Breast epithelium (tissue), 4 donors: ENCODE results near the gene MRGPRD. TPM values are rescaled to one million over a fixed set of nuclear protein-coding genes. Genes with fewer than 3 reads are reported as not detected.
A peak's percentile ranks its signal among the peaks of the same experiment; 100 is the strongest.
"Not testable (repeated sequence)": the region's sequence is repeated elsewhere in the genome, so short reads cannot be mapped to it uniquely, and the experiment has no call there.

Source experiments
- DNase-seq, 2 donors: peaks; one replicate each; pipeline ENCODE4 v3.0.0-alpha.2; 2019; ENCODE audit warnings: low spot score in 2 of 2
- H3K27ac ChIP-seq, 2 donors: fragments of 200-600 bp; sonication (generic) in 1 of 2; one replicate each; pipeline ENCODE4 v1.5.1; 2016 to 2019; ENCODE audit warnings: mild to moderate bottlenecking in 1 of 2
- H3K27me3 ChIP-seq, 2 donors: fragments of 200-600 bp; sonication (generic) in 1 of 2; one replicate each; pipeline versions ENCODE4 v1.5.1 to v1.6.0; 2017 to 2019; ENCODE audit warnings: control low read depth in 1 of 2, mild to moderate bottlenecking in 1 of 2
- H3K36me3 ChIP-seq: fragments of 200-600 bp; one replicate; pipeline ENCODE4 v1.5.1; 2019
- H3K4me1 ChIP-seq, 2 donors: fragments of 200-600 bp; sonication (generic); one replicate each; pipeline ENCODE4 v1.5.1; 2016 to 2019; ENCODE audit warnings: control low read depth in 1 of 2
- H3K4me3 ChIP-seq, 3 donors: fragments of 200-600 bp; sonication (generic); 1 replicate in 2 of 3; 2 replicates in 1 of 3; pipeline ENCODE4 v1.5.1; 2016 to 2019; ENCODE audit warnings: mild to moderate bottlenecking in 3 of 3, moderate library complexity in 2 of 3
- H3K9me3 ChIP-seq, 2 donors: fragments of 200-600 bp; sonication (generic) in 1 of 2; one replicate each; pipeline ENCODE4 v1.5.1; 2016 to 2019; ENCODE audit warnings: control low read depth in 1 of 2
- POLR2A ChIP-seq: fragments of 450-650 bp; IDR thresholded peaks from one replicate; pipeline ENCODE4 v1.6.1; 2016; ENCODE audit warnings: antibody characterized with exemption, mild to moderate bottlenecking, moderate library complexity
- POLR2AphosphoS5 ChIP-seq, 3 donors: sonication (generic); formaldehyde crosslinking; IDR thresholded peaks; one replicate each; pipeline ENCODE4 v1.6.1; 2017; ENCODE audit warnings: antibody characterized with exemption in 3 of 3
- intact Hi-C: fragments of 100-400 bp; cut with DNase I; formaldehyde crosslinking; loops from one replicate; pipeline ENCODE4 v1.15.1; 2023; ENCODE audit warnings: low total_unique reads
- total RNA-seq, 3 donors: library from RNA; depleted of rRNA; stranded (reverse); fragments of >200 nt; gene quantifications; one replicate each; pipeline ENCODE4 v1.1.0, GENCODE V29; 2016
- TF ChIP-seq, protein P1 (sequence below), 3 donors: fragments of 450-650 bp; IDR thresholded peaks; one replicate each; pipeline ENCODE4 v1.5.1; 2016 to 2017; ENCODE audit warnings: antibody characterized with exemption in 3 of 3, mild to moderate bottlenecking in 3 of 3, moderate library complexity in 3 of 3

Gene MRGPRD
- total RNA-seq, 3 donors from 2014 or later = not detected

DNA sequence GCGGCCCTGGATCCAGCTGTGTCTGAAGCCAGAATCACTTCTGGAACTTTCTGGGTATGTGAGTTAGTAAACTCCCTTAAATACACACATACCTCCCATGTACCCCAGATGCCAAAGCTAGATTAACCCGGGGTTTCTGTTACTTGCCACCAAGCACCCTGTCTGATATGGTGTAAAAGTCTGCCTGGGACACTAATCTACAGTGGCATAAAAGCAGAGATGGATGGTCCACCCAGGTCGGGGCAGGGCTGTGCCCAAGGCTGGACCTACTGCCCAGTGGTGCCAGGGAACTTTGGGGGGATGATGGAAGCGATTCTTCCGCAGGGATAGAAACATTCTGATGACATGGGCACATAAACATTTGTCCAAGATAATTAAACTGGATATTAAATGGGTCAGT lies 19.6 kb upstream of the MRGPRD start:
- H3K36me3 ChIP-seq = no peaks in the 10 kb centered on the region
- H3K4me1 ChIP-seq = no peaks in the 10 kb centered on the region
- TF ChIP-seq POLR2AphosphoS5 (IDR thresholded peaks at IDR 0.05) (no peak), POLR2A (no peak)
- TF ChIP-seq, protein P1, sequence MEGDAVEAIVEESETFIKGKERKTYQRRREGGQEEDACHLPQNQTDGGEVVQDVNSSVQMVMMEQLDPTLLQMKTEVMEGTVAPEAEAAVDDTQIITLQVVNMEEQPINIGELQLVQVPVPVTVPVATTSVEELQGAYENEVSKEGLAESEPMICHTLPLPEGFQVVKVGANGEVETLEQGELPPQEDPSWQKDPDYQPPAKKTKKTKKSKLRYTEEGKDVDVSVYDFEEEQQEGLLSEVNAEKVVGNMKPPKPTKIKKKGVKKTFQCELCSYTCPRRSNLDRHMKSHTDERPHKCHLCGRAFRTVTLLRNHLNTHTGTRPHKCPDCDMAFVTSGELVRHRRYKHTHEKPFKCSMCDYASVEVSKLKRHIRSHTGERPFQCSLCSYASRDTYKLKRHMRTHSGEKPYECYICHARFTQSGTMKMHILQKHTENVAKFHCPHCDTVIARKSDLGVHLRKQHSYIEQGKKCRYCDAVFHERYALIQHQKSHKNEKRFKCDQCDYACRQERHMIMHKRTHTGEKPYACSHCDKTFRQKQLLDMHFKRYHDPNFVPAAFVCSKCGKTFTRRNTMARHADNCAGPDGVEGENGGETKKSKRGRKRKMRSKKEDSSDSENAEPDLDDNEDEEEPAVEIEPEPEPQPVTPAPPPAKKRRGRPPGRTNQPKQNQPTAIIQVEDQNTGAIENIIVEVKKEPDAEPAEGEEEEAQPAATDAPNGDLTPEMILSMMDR (IDR thresholded peaks at IDR 0.05) = no peak
- H3K9me3 ChIP-seq = no peaks in the 10 kb centered on the region
- H3K27me3 ChIP-seq = no peaks in the 10 kb centered on the region
- no peak overlapping the region for H3K4me3 ChIP-seq
- DNase-seq = peak in 1 of 2 donors; percentile 22
- intact Hi-C loops = no loop called here
- H3K27ac ChIP-seq = peak overlapping the region; percentile 79 to 89

DNA sequence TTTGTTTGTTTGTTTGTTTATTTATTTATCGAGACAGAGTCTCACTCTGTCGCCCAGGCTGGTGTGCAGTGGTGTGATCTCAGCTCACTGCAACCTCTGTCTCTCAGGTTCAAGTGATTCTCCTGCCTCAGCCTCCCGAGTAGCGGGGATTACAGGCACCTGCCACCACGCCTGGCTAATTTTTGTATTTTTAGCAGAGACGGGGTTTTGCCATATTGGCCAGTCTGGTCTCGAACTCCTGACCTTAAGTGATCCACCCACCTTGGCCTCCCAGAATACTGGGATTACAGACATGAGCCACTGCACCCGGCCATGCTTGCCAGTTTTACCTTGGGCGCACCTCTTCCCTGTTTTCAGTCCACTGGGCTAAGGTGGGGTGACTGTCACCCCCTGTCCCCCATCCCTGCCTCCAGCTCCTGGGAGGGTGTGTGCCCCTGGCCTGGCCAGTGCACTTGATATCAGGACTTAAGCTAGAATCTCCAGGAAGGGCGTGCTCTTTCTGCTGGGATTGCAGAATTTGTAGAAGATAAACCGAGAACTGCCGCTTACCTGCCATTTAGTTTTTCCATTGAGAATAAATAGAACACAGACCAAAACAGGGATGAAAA lies 19.1 kb upstream of the MRGPRD start:
- H3K36me3 ChIP-seq, H3K9me3 ChIP-seq, intact Hi-C loops, H3K27me3 ChIP-seq, H3K4me3 ChIP-seq, H3K4me1 ChIP-seq: not testable (repeated sequence)
- DNase-seq = peak in 1 of 2 donors; percentile 36
- peak overlapping the region; percentile 79 to 89 for H3K27ac ChIP-seq

DNA sequence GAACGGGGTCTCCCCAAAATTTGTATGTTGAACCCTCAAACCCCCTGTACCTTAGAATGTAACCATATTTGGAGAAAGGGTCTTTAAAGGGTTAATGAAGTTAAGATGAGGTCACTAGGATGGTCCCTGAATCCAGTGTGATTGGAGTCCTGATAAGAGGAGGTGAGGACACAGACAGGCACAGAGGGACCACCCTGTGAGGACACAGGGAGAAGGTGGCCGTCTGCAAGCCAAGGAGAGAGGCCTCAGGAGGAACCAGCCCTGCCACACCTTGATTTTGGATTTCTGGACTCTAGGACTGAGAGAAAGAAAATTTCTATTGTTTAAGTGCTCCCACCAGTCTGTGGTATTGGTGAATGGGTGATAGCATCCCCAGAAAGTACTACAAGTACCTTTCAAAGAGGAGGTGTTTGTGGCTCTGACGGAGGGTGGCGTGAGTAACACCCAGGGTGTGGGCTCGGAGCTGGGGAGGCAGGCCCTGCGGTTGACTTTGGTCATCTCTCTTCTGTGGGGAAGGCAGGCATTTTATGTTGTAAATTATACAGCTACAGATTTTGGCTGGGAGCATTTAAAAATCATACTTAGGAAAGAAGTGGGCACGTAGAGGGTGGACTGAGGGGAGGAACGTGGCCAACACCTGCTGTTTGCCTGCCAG lies 18.4 kb upstream of the MRGPRD start:
- intact Hi-C loops = no loop called here
- Histone ChIP-seq H3K27me3 (no peaks in the 10 kb centered on the region), H3K4me1 (no peaks in the 10 kb centered on the region), H3K27ac (peak overlapping the region; percentile 79 to 89), H3K36me3 (no peaks in the 10 kb centered on the region), H3K4me3 (no peak overlapping the region), H3K9me3 (no peaks in the 10 kb centered on the region)
- TF ChIP-seq POLR2AphosphoS5 (IDR thresholded peaks at IDR 0.05) = no peak
- no peak for TF ChIP-seq POLR2A
- TF ChIP-seq, protein P1 (IDR thresholded peaks at IDR 0.05) = no peak
- DNase-seq = peak in 1 of 2 donors; percentile 45

DNA sequence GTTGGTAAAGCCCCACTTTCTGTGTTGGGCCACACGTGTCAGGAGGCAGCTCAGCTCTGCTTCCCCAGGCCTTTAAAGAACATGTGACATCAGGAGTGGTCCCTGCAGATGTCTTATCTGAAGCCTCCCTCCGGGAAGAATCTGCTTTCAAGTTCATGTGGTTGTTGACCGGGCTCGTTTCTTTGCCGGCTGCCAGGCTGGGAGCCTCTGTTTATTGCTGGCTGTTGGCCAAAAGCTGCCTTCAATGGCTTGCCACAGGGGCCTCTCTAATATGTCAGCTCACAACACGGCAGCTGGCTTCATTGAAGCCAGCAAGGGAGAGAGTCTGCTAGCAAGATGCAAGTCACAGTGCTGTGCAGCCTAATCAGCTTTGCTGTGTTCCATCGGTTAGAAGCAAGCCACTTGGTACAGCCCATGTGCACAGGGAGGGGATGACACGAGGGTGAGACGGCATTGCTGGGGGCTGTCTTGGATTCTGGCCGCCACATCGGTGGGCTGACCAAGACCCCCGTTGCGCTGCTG lies 17.7 kb upstream of the MRGPRD start:
- intact Hi-C loops = no loop called here
- Histone ChIP-seq H3K27me3 (no peaks in the 10 kb centered on the region), H3K27ac (peak overlapping the region; percentile 0 to 89), H3K4me3 (no peak overlapping the region), H3K4me1 (no peaks in the 10 kb centered on the region), H3K9me3 (no peaks in the 10 kb centered on the region), H3K36me3 (no peaks in the 10 kb centered on the region)
- DNase-seq = peak in 1 of 2 donors; percentile 54
- TF ChIP-seq POLR2AphosphoS5 (IDR thresholded peaks at IDR 0.05) = no peak
- TF ChIP-seq, protein P1 (IDR thresholded peaks at IDR 0.05) = no peak
- no peak for TF ChIP-seq POLR2A

DNA sequence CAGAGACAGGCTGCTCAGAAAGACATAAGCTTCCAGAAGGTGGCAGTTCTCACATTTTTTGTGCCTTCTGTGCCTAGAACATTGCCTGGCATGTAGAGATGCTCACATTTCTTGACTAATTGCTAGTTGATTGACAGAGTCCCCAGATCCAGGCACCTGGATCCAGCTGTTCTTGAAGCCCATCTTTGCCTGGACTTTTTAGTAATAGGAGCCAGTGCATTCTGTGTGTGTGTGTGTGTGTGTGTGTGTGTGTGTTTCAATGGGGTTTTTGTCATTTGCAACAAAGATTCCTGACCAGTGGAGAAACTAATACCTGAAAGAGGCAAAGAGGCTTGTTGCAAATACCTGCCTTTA lies 17.2 kb upstream of the MRGPRD start:
- peak overlapping the region in 1 of 2 donors; percentile 89 for H3K27ac ChIP-seq
- peak in 1 of 2 donors; percentile 17 for DNase-seq
- H3K4me1 ChIP-seq = no peaks in the 10 kb centered on the region
- H3K9me3 ChIP-seq = no peaks in the 10 kb centered on the region
- TF ChIP-seq, protein P1 (IDR thresholded peaks at IDR 0.05) = no peak
- TF ChIP-seq POLR2AphosphoS5 (IDR thresholded peaks at IDR 0.05) = no peak
- no peak for TF ChIP-seq POLR2A
- H3K36me3 ChIP-seq = no peaks in the 10 kb centered on the region
- no peak overlapping the region for H3K4me3 ChIP-seq
- intact Hi-C loops = no loop called here
- H3K27me3 ChIP-seq = no peaks in the 10 kb centered on the region
